Measurements from ENCODE around the gene MOB3B. TPM values are rescaled to one million over a fixed set of nuclear protein-coding genes. Genes with fewer than 3 reads are reported as not detected.

MOB3B gene
- total RNA-seq, 1 donor from 2014 or later = 1.0 TPM

DNA sequence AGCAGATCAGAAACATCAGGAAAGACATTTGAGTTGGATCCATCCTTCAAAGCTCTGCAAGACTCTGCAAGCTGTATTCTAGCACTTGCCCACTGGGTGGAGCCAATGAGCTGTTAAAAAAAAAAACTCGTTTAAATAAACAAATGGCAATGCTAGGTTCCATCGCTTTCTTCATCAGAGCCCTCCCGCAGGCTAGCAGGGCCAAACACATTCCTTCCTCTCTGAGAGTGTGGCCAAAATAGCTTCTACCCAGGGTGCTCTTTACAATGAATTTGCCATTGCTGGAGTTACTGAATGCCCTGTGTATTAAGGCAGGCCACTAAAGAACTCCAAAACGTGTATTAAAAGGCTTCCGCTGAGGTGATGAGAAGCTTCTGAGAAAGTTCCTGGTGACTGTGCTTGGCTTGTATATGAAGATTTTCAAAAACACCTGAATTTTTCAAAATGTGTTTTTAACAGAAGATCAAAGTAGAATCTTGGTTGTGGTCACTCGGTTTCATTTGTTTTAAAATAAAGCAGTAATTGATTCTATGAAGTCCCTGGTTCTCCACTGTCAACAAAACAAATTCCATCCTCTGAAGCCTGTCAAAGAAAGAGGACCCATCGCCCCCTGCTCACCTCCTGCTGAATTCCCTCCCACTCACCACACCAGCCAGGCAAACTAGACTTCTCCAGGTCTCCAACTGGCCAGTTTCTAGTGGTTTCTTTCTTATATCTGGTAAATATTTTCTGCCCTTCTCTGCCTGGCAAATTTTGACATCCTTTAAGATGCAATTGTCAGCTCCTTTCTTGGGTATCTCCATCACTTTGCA is 196.2 kb downstream of the MOB3B start:
- Histone ChIP-seq H3K27ac (ENCODE audit: low read depth, low read length) (no peak overlapping the region), H3K9me3 (ENCODE audit: control insufficient read depth in 3 of 3, low read length in 3 of 3) (no peaks in the 10 kb centered on the region), H3K4me1 (ENCODE audit: control insufficient read depth in 3 of 3, insufficient read depth in 3 of 3, low read length in 3 of 3) (peaks cover 14 to 18% (median 17%) of the 10 kb centered on the region in 3 donors), H3K9ac (ENCODE audit: low read depth in 1 of 3, low read length in 3 of 3) (no peak overlapping the region), H3K36me3 (ENCODE audit: control insufficient read depth in 3 of 3, insufficient read depth in 3 of 3, low read length in 3 of 3) (peaks cover 0 to 2% (median 0%) of the 10 kb centered on the region in 3 donors), H3K27me3 (ENCODE audit: control insufficient read depth in 3 of 3, insufficient read depth in 3 of 3, low read length in 3 of 3) (no peaks in the 10 kb centered on the region), H3K4me3 (ENCODE audit: low read length in 3 of 3) (peak overlapping the region in 1 of 3 donors; percentile 22)

DNA sequence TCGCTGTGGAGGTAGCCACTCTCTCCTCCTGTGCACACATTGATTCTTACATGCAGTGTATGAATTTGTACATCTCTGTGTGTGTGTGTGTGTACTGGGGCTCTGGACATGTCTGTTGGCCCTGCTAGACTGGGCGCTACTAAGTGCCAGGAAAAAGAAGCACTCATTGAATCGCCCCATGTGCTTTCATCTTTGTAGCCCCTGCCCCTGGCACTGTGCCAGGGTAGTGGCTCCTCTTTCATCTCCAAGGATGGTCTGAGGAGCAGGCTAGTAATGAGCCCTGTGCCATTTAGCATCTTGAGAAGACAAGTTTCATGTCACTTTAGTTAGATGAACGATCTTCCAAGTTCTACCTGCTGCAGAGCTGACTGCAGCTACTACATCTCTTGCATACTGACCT is 198.2 kb downstream of the MOB3B start:
- peaks cover 0 to 2% (median 0%) of the 10 kb centered on the region in 3 donors for H3K36me3 ChIP-seq (ENCODE audit: control insufficient read depth in 3 of 3, insufficient read depth in 3 of 3, low read length in 3 of 3)
- H3K27ac ChIP-seq (ENCODE audit: low read depth, low read length) = no peak overlapping the region
- no peak overlapping the region for H3K4me3 ChIP-seq (ENCODE audit: low read length in 3 of 3)
- no peaks in the 10 kb centered on the region for H3K27me3 ChIP-seq (ENCODE audit: control insufficient read depth in 3 of 3, insufficient read depth in 3 of 3, low read length in 3 of 3)
- H3K9ac ChIP-seq (ENCODE audit: low read depth in 1 of 3, low read length in 3 of 3) = no peak overlapping the region
- H3K4me1 ChIP-seq (ENCODE audit: control insufficient read depth in 3 of 3, insufficient read depth in 3 of 3, low read length in 3 of 3) = peaks cover 5 to 7% (median 6%) of the 10 kb centered on the region in 3 donors
- no peaks in the 10 kb centered on the region for H3K9me3 ChIP-seq (ENCODE audit: control insufficient read depth in 3 of 3, low read length in 3 of 3)

DNA sequence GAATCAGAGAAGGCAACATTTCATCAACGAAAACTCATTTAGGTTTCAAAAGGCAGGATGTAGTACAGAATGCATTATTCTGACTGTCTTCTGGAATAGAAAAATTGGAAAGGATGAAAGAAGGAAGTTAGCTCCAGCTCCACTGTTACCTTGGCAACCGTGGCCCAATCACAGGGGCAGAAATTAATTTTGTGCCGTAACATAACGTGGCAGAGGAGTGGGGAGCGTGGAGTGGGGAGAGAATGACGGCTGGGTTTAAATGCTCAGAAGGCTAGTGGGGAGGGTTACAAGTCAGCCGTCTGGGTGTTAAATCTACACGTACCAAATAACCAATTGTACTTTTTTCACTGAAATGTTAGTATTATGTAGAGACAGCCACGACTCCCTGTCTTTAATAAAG is 200.3 kb downstream of the MOB3B start:
- no peak overlapping the region for H3K9ac ChIP-seq (ENCODE audit: low read depth in 1 of 3, low read length in 3 of 3)
- H3K4me1 ChIP-seq (ENCODE audit: control insufficient read depth in 3 of 3, insufficient read depth in 3 of 3, low read length in 3 of 3) = peaks cover 5 to 7% (median 6%) of the 10 kb centered on the region in 3 donors
- no peaks in the 10 kb centered on the region for H3K9me3 ChIP-seq (ENCODE audit: control insufficient read depth in 3 of 3, low read length in 3 of 3)
- H3K27ac ChIP-seq (ENCODE audit: low read depth, low read length) = no peak overlapping the region
- H3K36me3 ChIP-seq (ENCODE audit: control insufficient read depth in 3 of 3, insufficient read depth in 3 of 3, low read length in 3 of 3) = peaks cover 0 to 2% (median 0%) of the 10 kb centered on the region in 3 donors
- H3K27me3 ChIP-seq (ENCODE audit: control insufficient read depth in 3 of 3, insufficient read depth in 3 of 3, low read length in 3 of 3) = no peaks in the 10 kb centered on the region
- no peak overlapping the region for H3K4me3 ChIP-seq (ENCODE audit: low read length in 3 of 3)

GRCh38 chr9:27328483-27328882 is 201.1 kb downstream of the MOB3B start:
- Histone ChIP-seq H3K4me1 (ENCODE audit: control insufficient read depth in 3 of 3, insufficient read depth in 3 of 3, low read length in 3 of 3) (peaks cover 3 to 4% (median 3%) of the 10 kb centered on the region in 3 donors), H3K27me3 (ENCODE audit: control insufficient read depth in 3 of 3, insufficient read depth in 3 of 3, low read length in 3 of 3) (no peaks in the 10 kb centered on the region), H3K36me3 (ENCODE audit: control insufficient read depth in 3 of 3, insufficient read depth in 3 of 3, low read length in 3 of 3) (peaks cover 0 to 2% (median 0%) of the 10 kb centered on the region in 3 donors), H3K9me3 (ENCODE audit: control insufficient read depth in 3 of 3, low read length in 3 of 3) (no peaks in the 10 kb centered on the region), H3K9ac (ENCODE audit: low read depth in 1 of 3, low read length in 3 of 3) (no peak overlapping the region), H3K4me3 (ENCODE audit: low read length in 3 of 3) (no peak overlapping the region), H3K27ac (ENCODE audit: low read depth, low read length) (no peak overlapping the region)

DNA sequence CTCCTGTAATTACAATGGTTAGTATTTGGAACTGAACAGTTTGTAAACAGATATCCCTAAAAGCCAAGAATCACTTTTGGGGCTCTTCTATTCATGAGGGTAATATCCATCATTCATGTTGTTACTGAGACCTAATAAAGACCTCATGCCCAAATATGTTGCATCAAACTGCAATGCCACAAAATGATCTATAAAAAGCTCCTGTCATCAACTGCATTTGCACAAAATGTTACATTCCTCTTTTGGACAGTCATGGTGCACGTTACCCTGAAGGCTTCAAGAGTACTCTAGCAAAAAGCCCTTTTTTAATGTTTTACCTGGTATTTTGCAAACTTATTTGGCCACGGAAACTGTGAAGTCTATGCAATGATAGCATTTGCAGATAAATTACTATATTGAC is 218.4 kb downstream of the MOB3B start:
- Histone ChIP-seq H3K9ac (ENCODE audit: low read depth in 1 of 3, low read length in 3 of 3) (no peak overlapping the region), H3K9me3 (ENCODE audit: control insufficient read depth in 3 of 3, low read length in 3 of 3) (no peaks in the 10 kb centered on the region), H3K4me1 (ENCODE audit: control insufficient read depth in 3 of 3, insufficient read depth in 3 of 3, low read length in 3 of 3) (no peaks in the 10 kb centered on the region), H3K27me3 (ENCODE audit: control insufficient read depth in 3 of 3, insufficient read depth in 3 of 3, low read length in 3 of 3) (no peaks in the 10 kb centered on the region), H3K27ac (ENCODE audit: low read depth, low read length) (no peak overlapping the region), H3K4me3 (ENCODE audit: low read length in 3 of 3) (no peak overlapping the region), H3K36me3 (ENCODE audit: control insufficient read depth in 3 of 3, insufficient read depth in 3 of 3, low read length in 3 of 3) (no peaks in the 10 kb centered on the region)

DNA sequence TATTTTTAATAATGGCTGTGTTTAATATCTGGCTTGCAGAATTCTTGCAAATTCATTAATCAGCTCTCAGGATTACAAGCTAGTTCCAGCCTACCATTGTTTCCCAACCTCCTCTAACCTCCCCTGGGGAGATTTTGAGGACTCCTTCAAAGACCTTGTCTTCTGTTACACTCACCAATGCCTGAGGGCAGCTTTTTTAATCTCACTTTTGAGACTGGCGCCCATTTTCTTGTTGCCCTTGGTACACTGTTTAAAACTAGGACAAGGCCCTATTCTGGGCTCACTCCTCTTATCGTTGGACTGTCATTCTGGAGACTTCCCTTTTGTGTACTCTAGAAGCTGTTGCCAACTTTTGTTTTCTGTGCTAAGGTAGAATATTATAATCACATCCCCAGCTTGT is 219.0 kb downstream of the MOB3B start:
- H3K36me3 ChIP-seq (ENCODE audit: control insufficient read depth in 3 of 3, insufficient read depth in 3 of 3, low read length in 3 of 3) = no peaks in the 10 kb centered on the region
- no peak overlapping the region for H3K9ac ChIP-seq (ENCODE audit: low read depth in 1 of 3, low read length in 3 of 3)
- H3K4me1 ChIP-seq (ENCODE audit: control insufficient read depth in 3 of 3, insufficient read depth in 3 of 3, low read length in 3 of 3) = no peaks in the 10 kb centered on the region
- H3K27me3 ChIP-seq (ENCODE audit: control insufficient read depth in 3 of 3, insufficient read depth in 3 of 3, low read length in 3 of 3) = no peaks in the 10 kb centered on the region
- H3K27ac ChIP-seq (ENCODE audit: low read depth, low read length) = no peak overlapping the region
- no peak overlapping the region for H3K4me3 ChIP-seq (ENCODE audit: low read length in 3 of 3)
- no peaks in the 10 kb centered on the region for H3K9me3 ChIP-seq (ENCODE audit: control insufficient read depth in 3 of 3, low read length in 3 of 3)

- Histone ChIP-seq H3K4me3 (ENCODE audit: low read length in 3 of 3) (no peak overlapping the region), H3K4me1 (ENCODE audit: control insufficient read depth in 3 of 3, insufficient read depth in 3 of 3, low read length in 3 of 3) (no peaks in the 10 kb centered on the region), H3K27ac (ENCODE audit: low read depth, low read length) (no peak overlapping the region), H3K9ac (ENCODE audit: low read depth in 1 of 3, low read length in 3 of 3) (no peak overlapping the region), H3K9me3 (ENCODE audit: control insufficient read depth in 3 of 3, low read length in 3 of 3) (no peaks in the 10 kb centered on the region), H3K27me3 (ENCODE audit: control insufficient read depth in 3 of 3, insufficient read depth in 3 of 3, low read length in 3 of 3) (no peaks in the 10 kb centered on the region), H3K36me3 (ENCODE audit: control insufficient read depth in 3 of 3, insufficient read depth in 3 of 3, low read length in 3 of 3) (no peaks in the 10 kb centered on the region)
These were observed 220.8 kb downstream of the MOB3B start for GRCh38 chr9:27308691-27309390.

- Histone ChIP-seq H3K27me3 (ENCODE audit: control insufficient read depth in 3 of 3, insufficient read depth in 3 of 3, low read length in 3 of 3) (no peaks in the 10 kb centered on the region), H3K4me3 (ENCODE audit: low read length in 3 of 3) (no peak overlapping the region)
These were observed 225.1 kb downstream of the MOB3B start for GRCh38 chr9:27304521-27304920.

DNA sequence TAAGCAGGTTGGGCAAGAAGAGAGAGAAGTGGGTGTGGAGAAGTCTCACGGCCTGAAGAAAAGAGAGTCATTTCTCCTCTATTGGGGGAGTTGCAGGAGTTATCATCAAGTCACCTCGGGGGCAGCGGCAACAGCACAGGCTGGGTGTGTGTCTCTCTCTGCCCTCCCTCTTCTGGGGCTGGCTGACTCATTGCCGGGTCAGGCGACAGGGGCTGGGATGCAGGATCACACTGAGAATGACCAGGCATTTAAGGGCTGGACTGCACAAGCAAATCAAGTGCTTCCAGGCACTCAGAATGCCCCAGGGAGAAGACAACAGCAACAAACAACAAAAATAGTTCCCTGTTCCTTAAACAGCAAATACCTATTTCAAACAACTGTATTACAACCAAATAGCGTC is 226.4 kb downstream of the MOB3B start:
- H3K4me1 ChIP-seq (ENCODE audit: control insufficient read depth in 3 of 3, insufficient read depth in 3 of 3, low read length in 3 of 3) = no peaks in the 10 kb centered on the region
- no peaks in the 10 kb centered on the region for H3K36me3 ChIP-seq (ENCODE audit: control insufficient read depth in 3 of 3, insufficient read depth in 3 of 3, low read length in 3 of 3)
- H3K9ac ChIP-seq (ENCODE audit: low read depth in 1 of 3, low read length in 3 of 3) = no peak overlapping the region
- H3K27me3 ChIP-seq (ENCODE audit: control insufficient read depth in 3 of 3, insufficient read depth in 3 of 3, low read length in 3 of 3) = no peaks in the 10 kb centered on the region
- H3K27ac ChIP-seq (ENCODE audit: low read depth, low read length) = no peak overlapping the region
- H3K4me3 ChIP-seq (ENCODE audit: low read length in 3 of 3) = peak overlapping the region in 1 of 3 donors; percentile 17
- H3K9me3 ChIP-seq (ENCODE audit: control insufficient read depth in 3 of 3, low read length in 3 of 3) = no peaks in the 10 kb centered on the region

More at GRCh38 chr9:27304521-27304920, 225.1 kb downstream of the MOB3B start:
- Histone ChIP-seq H3K4me1 (ENCODE audit: control insufficient read depth in 3 of 3, insufficient read depth in 3 of 3, low read length in 3 of 3) (no peaks in the 10 kb centered on the region), H3K9me3 (ENCODE audit: control insufficient read depth in 3 of 3, low read length in 3 of 3) (no peaks in the 10 kb centered on the region), H3K27ac (ENCODE audit: low read depth, low read length) (no peak overlapping the region), H3K9ac (ENCODE audit: low read depth in 1 of 3, low read length in 3 of 3) (no peak overlapping the region), H3K36me3 (ENCODE audit: control insufficient read depth in 3 of 3, insufficient read depth in 3 of 3, low read length in 3 of 3) (no peaks in the 10 kb centered on the region)

DNA sequence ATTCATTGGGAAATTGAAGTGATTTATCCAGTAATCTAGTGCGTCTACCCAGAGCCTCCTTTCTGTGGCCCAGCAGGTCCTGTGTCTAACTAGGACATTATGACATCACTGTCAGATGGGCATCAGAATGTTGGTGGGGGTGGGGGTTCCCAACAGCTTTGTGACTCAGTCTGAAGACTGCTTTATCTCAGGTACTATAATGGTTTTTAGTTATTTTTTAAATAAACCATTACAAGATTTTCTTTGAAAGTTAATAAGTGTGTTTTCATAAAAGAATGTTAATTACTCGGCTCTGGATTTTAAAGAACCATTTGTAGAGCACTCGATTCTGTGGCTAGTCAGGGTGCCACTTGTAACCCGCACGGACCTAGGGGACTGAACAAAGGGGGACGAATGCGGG is 232.6 kb downstream of the MOB3B start, which contains the start of gene EQTN:
EQTN (minus strand) TSS at position 101 of the 400 bp plus-strand sequence; CDS start at position 6, 95 bp downstream.
- no peak within 1 kb of the TSS for H3K27ac ChIP-seq (ENCODE audit: low read depth, low read length)
- no peaks in the 10 kb centered on the region for H3K4me1 ChIP-seq (ENCODE audit: control insufficient read depth in 3 of 3, insufficient read depth in 3 of 3, low read length in 3 of 3)
- H3K9ac ChIP-seq (ENCODE audit: low read depth in 1 of 3, low read length in 3 of 3) = no peak within 1 kb of the TSS
- H3K36me3 ChIP-seq (ENCODE audit: control insufficient read depth in 3 of 3, insufficient read depth in 3 of 3, low read length in 3 of 3) = no peaks in the 10 kb centered on the region
- H3K4me3 ChIP-seq (ENCODE audit: low read length in 3 of 3) = no peak within 1 kb of the TSS
- H3K9me3 ChIP-seq (ENCODE audit: control insufficient read depth in 3 of 3, low read length in 3 of 3) = no peaks in the 10 kb centered on the region
- H3K27me3 ChIP-seq (ENCODE audit: control insufficient read depth in 3 of 3, insufficient read depth in 3 of 3, low read length in 3 of 3) = no peaks in the 10 kb centered on the region
